ENCODE measurements around the gene CALML3. TPM values are rescaled to one million over a fixed set of nuclear protein-coding genes. Genes with fewer than 3 reads are reported as not detected.

Gene CALML3
- total and polyA plus RNA-seq, 2 of the 13 experiments (the other 11 are each of a cell fraction or from before 2014, with no cell fraction given) = not detected

DNA sequence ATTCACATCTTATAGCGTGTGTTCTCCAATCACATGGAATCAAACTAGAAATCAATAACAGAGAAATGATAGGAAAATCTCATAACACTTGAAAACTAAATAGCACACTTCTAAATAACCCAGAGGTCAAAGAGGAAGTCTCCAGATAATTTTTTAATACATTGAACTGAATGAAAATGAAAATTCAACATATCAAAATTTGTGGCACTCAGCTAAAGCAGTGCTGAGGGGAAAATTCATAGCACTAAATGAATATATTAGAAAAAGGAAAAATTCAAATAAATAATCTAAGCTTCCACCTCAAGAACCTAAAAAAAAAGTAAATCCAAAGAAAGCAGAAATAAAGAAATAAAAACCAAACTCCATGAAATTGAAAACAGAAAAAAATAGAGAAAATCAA, 17.3 kb downstream of the CALML3 start:
- H3K4me2 ChIP-seq (ENCODE audit: low read depth, low read length) = no peak overlapping the region
- no peaks in the 10 kb centered on the region for H4K20me1 ChIP-seq (ENCODE audit: insufficient read depth, low read length)
- H3K36me3 ChIP-seq (replicated peaks in 1 of 2; ENCODE audit: control insufficient read depth in 1 of 2, insufficient read depth in 2 of 2, low read length in 2 of 2) = no peaks in the 10 kb centered on the region
- 100% methylated on average over 1 of the region's 1 CpG for WGBS (ENCODE audit: low lambda C conversion rate)
- peaks cover 20% of the 10 kb centered on the region for H3K9me3 ChIP-seq (ENCODE audit: low read length)
- H3K9ac ChIP-seq (ENCODE audit: insufficient read depth, low read depth, low read length) = no peak overlapping the region
- FAIRE-seq = no peak
- ATAC-seq = no peak
- in situ Hi-C loops (cut with HindIII; ENCODE audit: extremely low pct_ligation_motif_present, low pct_unique_long_range_greater_than_20kb) = no loop called here
- no peak for DNase-seq (ENCODE audit: low spot score)
- H2AFZ ChIP-seq (ENCODE audit: low read length) = no peak overlapping the region
- no peak overlapping the region for H3K4me3 ChIP-seq (replicated peaks in 1 of 3; ENCODE audit: insufficient read depth in 1 of 3, low read depth in 2 of 3, low read length in 3 of 3)
- intact Hi-C loops (cut with micrococcal nuclease; ENCODE audit: unreplicated experiment) = no loop called here
- no TSS peak for BruUV-seq (replicated peaks)
- H3K27me3 ChIP-seq (ENCODE audit: control insufficient read depth in 1 of 2, insufficient read depth in 2 of 2, low read length in 2 of 2) = no peaks in the 10 kb centered on the region
- TF ChIP-seq ZFP90 (CRISPR knock-in tag; IDR thresholded peaks at IDR 0.05; ENCODE audit: borderline replicate concordance) (peak; percentile 89; the same call in 1 of the 2 replicates), CHD4 (IDR thresholded peaks at IDR 0.05; ENCODE audit: borderline replicate concordance, low read length) (peak; percentile 84; the same call in 1 of the 2 replicates), ZNF678 (CRISPR knock-in tag; IDR thresholded peaks at IDR 0.05) (no peak)
- ChIA-PET POLR2A (no interaction called here), CTCF (ENCODE audit: low intra/inter-chr PET ratio, low total read pairs) (no interaction called here)
- H3K27ac ChIP-seq (ENCODE audit: extremely low read length, insufficient read depth, low read length) = no peak overlapping the region
- no peaks in the 10 kb centered on the region for H3K79me2 ChIP-seq (ENCODE audit: insufficient read depth, low read length)
- peaks cover 59% of the 10 kb centered on the region for H3K4me1 ChIP-seq (ENCODE audit: insufficient read depth, low read length)

DNA sequence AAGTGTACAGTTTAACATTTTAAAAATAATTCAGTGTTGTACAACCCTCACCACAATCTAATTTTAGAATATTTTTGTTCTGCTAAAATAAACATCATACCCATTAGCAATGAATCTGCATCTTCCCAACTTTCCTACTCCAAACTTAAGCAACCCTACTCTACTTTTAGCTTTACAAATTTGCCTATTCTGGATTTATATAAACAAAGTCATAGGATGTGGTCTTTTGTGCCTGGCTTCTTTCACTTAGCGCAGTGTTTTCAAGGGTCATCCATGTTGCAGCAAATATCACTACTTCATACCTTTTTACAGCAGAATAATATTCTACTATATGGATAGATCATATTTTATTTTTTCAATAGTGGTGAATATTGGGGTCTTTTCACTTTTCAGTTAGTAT, 18.9 kb downstream of the CALML3 start:
- no peak overlapping the region for H3K27ac ChIP-seq (ENCODE audit: extremely low read length, insufficient read depth, low read length)
- in situ Hi-C loops (cut with HindIII; ENCODE audit: extremely low pct_ligation_motif_present, low pct_unique_long_range_greater_than_20kb) (no loop called here), intact Hi-C loops (cut with micrococcal nuclease; ENCODE audit: unreplicated experiment) (no loop called here)
- H3K4me3 ChIP-seq (replicated peaks in 1 of 3; ENCODE audit: insufficient read depth in 1 of 3, low read depth in 2 of 3, low read length in 3 of 3) = no peak overlapping the region
- no peak overlapping the region for H3K9ac ChIP-seq (ENCODE audit: insufficient read depth, low read depth, low read length)
- DNase-seq (ENCODE audit: low spot score) = no peak
- no peak overlapping the region for H3K4me2 ChIP-seq (ENCODE audit: low read depth, low read length)
- no peaks in the 10 kb centered on the region; a peak in 1 of 5 replicates for H3K27me3 ChIP-seq (ENCODE audit: control insufficient read depth in 1 of 2, insufficient read depth in 2 of 2, low read length in 2 of 2)
- no peak for ATAC-seq
- no peak overlapping the region for H2AFZ ChIP-seq (ENCODE audit: low read length)
- peaks cover 60% of the 10 kb centered on the region for H3K4me1 ChIP-seq (ENCODE audit: insufficient read depth, low read length)
- peaks cover 20% of the 10 kb centered on the region for H3K9me3 ChIP-seq (ENCODE audit: low read length)
- no peaks in the 10 kb centered on the region for H3K36me3 ChIP-seq (replicated peaks in 1 of 2; ENCODE audit: control insufficient read depth in 1 of 2, insufficient read depth in 2 of 2, low read length in 2 of 2)
- BruUV-seq (replicated peaks) = no TSS peak
- TF ChIP-seq ZNF12 (CRISPR knock-in tag; IDR thresholded peaks at IDR 0.05) = no peak
- TF ChIP-seq ZNF24 (IDR thresholded peaks at IDR 0.05) = 0 out of 2 replicates have a peak, but pooled peaks have one; percentile 24
- TF ChIP-seq, protein P1, sequence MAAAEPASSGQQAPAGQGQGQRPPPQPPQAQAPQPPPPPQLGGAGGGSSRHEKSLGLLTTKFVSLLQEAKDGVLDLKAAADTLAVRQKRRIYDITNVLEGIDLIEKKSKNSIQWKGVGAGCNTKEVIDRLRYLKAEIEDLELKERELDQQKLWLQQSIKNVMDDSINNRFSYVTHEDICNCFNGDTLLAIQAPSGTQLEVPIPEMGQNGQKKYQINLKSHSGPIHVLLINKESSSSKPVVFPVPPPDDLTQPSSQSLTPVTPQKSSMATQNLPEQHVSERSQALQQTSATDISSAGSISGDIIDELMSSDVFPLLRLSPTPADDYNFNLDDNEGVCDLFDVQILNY (CRISPR knock-in tag; conservative IDR thresholded peaks at IDR 0.05) = no peak
- no peak for FAIRE-seq
- CTCF ChIA-PET (ENCODE audit: low intra/inter-chr PET ratio, low total read pairs) = no interaction called here
- H3K79me2 ChIP-seq (ENCODE audit: insufficient read depth, low read length) = no peaks in the 10 kb centered on the region
- POLR2A ChIA-PET = no interaction called here
- no peaks in the 10 kb centered on the region for H4K20me1 ChIP-seq (ENCODE audit: insufficient read depth, low read length)
- WGBS (ENCODE audit: low lambda C conversion rate) = 100% methylated on average over 1 of the region's 1 CpG

Data from HepG2 (cell line).